NCI-H187 treated with DMSO at 0.1 percent for 48 hours (cell line): Measurements from ENCODE around the gene ZSCAN31.

Source experiments
- DNase-seq: peaks from one replicate; lab custom pipeline; 2025; lab: John Stamatoyannopoulos, UW

Gene ZSCAN31

DNA sequence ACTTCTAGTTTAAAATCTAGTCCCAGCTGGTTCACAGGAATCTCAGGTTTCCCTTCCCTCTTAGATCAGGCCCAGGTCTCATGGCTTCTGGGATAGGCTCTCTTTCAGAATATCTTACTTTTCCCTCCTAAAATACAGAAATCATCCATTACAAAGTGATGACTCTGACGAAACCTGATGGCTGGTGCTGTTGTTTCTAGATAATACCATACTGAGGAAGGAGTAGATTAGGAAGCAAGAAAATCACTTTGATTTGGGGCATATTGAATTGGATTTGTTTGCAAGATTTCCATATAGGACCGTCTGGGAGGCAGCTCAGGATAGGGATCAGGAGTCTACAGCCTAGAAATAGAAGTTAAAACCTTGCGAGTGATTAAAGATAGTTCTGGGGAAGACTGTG, 17.4 kb upstream of the ZSCAN31 start:
- no peak for DNase-seq

DNA sequence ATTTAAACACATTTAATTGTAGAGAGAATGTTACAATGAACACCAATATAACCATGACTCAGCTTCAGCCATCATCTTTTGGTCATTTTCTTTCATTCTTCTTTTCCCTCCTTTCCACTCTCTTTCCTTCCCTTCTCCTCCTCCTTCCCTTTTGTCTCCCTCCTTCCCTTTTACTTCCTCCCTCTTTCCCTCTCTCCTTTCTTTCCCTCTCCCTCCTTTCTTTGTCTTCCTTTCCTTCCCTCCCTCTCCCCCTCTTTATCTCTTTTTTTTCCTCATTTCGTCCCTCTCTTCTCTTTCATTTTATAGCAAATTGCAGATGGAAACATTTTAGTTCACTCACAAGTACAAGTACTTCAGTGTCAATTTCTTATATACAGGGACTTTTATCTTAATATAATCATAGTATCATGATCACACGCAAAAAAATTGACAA, 15.6 kb upstream of the ZSCAN31 start:
- DNase-seq: no peak

DNA sequence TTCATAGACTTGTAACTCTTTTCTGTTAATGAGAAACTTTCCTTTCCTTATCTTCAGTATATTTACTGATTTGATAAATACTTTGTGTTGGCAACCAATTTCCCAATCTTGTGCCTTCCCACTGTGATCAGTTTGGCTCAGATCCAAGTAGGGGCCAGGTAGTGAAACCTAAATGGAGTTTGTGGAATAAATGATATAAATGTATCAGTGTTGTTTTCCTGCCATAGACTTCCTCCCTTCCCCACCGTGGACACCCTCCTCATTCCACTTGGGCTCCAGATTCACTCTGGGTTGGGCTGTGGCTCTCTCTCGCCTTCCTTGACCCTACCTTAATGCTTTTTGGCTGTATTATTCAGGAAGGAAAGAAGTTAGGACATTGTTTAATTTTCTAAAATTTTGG, 15.1 kb upstream of the ZSCAN31 start:
- DNase-seq: no peak

DNA sequence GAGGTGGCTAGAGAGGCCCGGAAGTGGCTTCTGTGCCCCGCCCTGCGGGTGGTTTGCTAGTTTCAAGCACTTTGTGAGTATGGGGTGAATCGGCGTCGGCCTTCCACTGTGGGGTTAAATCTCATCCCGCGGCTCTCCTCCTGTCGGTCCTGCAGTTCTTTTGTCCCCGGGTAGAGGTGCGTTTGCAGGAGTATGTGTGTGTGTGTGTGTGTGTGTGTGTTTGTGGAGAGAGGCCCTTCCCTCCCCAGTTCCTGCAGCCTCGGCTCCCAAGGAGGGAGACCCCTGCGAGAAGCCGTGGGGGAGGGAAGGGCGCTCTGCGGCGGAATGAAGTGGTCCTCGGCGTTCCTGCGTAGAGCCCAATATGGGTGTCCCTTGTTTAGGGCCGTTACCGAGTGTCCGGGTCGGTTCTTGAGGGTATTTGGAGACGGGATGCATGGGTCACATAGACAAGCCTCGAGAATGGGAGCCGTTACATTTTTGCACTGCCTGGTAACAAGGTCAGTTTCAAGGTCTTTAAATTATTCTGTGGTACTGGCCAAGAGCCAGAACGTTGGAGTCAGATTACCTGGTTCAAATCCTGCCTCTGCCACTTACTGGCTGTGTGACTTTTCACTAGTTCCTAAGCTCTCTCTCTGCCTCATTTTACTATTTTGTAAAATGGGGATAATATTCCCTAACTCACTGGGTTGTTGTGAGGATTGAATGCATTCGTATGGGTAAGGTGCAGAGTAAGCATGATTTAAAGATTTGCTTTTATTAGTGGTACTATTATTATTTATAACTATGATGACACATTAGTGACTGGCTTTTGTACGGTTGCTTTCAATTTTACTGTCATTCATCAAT, 14.2 kb upstream of the ZSCAN31 start, which contains the start of gene ZKSCAN3:
ZKSCAN3 (plus strand) TSS at position 56 of the 846 bp plus-strand sequence. CDS start 9,640 bp downstream, outside the sequence.
- no peak for DNase-seq

DNA sequence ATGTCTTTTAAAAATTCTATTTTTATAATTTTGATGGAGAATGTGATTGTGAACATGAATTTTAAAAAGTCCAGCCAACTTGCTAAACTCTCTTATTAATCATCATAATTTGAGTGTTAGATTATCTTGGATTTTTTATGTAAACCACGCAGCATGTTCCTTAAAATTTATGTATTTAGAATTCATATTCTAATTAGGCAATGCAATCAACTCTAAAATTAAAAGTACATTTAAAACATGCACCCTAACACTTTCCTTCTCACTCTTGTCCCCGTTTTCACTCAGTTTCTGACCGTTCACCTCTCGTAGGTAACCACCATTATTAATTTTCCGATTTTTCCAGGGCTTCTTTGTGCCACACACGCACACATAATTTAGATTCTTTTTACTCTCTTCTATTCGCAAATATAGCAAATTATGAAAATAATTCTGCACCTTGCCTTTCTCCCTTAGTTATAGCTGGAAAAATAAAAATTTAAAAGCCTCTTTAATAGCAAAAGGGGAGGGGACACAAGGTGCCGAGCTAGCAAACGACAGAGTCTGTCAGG, 13.5 kb upstream of the ZSCAN31 start:
- peak; percentile 51 for DNase-seq

DNA sequence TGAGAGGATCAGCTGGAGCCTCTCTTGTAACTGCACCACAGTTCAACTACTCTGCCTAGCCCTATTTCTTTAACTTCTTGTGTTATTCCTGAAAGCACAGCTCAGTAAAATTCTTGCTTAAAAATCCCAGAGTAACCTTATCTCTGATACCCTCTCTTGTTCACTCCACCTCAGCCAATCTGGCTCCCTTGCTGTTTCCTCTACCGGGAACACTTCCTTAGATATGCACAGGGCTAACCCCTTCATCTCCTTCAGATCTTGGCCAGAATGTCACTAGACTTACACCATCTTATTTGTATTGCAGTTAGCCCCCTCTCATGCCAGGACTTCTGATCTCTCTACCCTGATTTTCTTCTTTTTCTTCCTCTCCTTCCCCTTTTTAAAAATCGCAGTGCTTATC, 11.2 kb upstream of the ZSCAN31 start:
- no peak for DNase-seq

DNA sequence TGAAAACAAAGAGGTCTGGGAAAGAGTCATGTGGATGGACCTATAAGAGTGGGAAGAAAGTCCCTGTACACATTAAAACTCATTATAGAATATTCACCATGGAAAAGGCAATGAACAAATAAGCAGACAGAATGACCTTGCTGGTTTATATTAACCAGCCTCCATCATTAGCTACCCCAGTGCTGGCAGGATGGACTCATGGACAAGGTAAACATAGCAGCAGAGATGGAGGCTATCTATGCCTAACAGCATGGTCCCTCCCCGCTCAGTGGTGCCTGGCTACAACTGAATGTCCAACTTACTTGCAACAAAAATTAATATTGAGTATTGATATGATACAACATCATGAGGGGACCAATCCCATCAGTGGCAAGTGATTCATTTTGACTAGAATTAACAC, 9.3 kb upstream of the ZSCAN31 start:
- no peak for DNase-seq

DNA sequence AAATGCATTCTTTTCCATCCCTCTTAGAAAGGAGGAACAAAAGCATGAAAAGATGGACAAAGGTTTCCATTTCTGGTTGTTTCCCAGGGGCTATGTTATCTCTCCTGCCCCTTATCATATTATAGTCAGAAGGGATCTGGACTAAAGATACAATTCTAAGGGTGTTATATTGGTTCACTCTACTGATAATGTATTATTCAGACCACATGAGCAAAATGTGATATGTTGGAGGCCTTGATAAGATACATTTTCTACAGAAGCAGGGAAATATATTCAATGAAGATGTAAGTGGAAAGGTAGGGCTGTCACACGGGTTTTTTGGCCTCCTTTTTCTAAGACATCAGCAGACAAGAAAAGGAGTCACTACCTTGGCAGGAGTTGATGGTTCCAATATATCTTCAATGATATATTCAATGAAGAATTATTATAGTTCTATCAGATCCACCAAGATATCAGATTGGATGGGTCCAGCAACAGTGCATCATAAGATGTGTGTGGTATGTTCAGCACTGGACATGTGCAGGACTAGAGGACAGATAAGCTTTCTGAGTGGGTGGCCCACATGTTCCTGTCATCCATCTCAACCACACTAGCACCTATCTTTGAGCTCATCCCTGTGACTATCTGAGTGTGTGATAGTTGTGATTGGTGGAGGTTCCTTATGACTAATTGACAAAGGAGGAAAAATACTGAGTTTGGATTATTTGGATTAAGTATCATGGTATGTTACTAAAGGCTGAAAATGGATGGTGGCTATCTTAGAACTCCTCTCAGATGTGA, 8.1 kb upstream of the ZSCAN31 start:
- no peak for DNase-seq

DNA sequence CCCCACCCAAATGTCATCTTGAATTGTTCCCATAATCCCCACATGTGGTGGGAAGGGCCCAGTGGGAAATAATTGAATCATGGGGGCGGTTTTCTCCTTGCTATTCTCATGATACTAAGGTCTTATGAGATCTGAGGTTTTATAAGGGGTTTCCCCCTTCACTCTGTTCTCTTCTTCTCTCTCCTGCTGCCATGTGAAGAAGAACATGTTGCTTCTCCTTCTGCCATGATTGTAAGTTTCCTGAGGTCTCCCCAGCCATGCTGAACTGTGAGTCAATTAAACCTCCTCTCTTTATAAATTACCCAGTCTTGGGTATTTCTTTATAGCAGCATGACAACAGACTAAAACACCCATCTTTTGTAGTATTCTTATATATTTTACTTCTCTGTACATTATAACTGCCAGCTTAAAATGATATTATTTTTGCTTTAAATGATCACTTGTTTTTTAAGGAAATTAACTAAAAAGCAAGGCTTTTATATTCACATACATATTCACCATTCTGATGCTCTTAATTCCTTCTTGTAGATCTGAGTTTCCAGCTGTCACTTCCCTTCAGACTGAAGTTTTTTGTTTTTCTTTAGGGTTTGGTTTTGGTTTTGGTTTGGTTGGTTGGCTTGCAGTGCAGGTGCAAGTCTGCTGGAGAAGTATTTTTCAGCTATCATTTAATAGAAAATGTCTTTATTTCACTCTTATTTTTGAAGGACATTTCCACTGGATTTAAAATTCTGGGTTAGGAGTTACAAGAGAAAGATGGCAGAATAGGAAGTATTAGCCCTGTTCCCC, 4.6 kb upstream of the ZSCAN31 start:
- DNase-seq: no peak

DNA sequence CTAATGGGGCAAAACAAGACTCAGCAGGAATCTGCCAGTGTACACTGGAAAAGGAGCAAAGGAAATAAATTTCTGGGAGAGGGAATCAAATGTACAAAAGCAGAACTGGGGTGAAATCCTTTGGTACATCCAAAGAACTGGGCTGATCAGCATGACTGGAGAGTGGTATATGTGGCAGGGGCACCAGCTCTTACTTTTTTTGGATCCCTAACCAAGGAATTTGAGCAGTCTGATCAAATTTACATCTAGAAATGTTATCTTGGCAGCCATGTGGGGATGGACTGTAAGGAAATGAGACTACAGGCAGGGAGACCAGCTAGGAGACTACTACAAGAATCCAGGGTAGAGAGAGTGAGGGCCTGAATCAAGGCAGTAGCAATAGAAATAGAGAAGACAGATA, 1.2 kb upstream of the ZSCAN31 start:
- no peak for DNase-seq

DNA sequence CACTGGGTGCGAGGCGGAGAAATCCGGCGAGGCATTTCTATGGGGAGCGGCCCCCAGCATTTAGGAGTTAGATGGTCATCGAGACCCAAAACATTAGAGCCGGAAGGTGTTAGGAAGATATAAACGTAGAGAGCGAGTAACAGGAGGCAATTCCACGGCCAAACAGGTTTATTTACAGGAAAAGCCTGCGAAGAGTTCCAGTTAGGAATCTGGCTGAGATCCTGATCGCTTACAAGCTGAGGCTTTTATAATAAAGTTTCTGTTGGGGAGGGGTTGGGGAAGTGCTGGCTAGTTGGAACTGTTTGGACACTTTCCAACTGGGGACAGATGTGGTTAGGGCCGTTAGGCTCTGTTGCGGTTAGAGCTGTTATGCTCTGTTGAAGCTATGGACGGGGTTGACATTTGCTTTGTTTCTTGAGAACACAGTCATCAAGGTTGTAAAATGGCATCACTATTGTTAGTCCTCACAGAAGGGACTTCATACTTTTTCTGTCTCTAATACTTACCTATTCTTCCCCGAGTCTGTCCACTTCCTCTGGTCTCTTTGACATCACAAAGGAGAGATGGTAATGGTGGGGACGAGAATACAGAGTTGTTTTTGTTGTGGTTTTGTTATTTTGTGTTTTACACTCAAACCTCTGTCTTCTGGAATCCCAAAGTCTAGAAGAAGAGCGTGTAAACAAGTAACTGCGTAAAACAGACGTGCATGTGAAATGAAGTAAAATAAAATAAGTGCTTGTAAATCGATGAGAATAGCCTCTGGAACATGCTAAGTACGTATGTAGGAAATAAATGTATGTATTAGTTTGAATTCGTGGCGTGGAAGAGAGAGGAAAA, 554 bp upstream of the ZSCAN31 start:
- DNase-seq: peak; percentile 47

DNA sequence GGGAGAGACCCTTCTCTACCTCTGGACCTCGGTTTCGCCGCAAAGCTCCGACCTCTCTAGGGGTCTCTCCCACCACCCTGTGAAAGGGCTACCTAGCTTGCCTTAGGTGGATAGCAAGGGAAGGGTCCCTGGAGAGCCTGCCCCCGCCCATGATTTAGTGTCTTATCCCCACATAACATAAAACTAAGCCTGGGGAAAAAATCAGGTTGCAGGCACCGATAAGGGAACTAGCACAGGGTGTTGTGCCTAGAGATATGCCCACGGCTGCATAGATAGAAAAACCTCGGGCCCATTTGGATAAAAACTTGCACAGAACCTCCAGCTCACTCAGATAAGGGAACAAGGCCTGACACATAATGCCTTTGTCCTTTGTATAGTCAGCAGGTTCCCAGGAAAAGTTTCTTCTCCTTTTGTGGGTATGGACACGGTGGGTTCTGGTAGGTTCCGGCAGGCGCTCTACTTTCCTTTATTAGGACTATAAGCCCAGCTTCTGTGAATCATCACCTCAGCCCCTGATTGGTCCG, 846 bp downstream of the ZSCAN31 start:
- no peak for DNase-seq

DNA sequence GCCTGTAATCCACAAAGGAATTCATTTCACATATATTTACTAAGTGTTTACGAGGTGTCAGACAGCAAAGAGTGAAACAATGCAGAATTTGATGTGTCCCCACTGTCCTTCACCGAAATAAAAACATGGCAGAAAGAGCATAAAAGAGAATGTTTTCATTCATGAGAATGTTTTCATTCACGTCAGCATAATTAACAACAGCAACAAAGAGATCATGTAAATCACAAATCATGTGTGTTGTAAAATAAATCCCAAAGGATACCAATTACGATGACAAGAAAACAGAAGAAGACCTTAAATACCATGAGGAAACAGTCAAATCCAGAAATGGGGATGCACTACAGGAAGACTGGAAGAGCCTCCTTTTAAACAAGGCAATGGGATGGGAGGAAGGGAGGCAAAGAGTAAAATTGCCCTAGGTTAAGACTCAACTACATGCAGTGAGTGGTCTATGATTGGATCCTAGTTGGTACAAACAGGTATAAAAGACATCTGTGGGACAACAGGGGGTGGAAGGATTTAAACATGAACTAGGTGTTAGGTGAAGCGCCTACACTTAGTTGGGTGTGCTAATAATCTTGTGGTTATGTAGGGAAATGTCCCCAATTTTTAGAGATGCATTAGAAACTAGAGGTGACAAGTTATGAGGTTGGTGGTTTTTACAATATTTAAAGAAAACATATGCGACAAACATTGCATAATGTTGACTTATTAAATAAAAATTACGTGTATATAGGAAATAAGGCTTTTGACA, 1.5 kb downstream of the ZSCAN31 start:
- DNase-seq: no peak

DNA sequence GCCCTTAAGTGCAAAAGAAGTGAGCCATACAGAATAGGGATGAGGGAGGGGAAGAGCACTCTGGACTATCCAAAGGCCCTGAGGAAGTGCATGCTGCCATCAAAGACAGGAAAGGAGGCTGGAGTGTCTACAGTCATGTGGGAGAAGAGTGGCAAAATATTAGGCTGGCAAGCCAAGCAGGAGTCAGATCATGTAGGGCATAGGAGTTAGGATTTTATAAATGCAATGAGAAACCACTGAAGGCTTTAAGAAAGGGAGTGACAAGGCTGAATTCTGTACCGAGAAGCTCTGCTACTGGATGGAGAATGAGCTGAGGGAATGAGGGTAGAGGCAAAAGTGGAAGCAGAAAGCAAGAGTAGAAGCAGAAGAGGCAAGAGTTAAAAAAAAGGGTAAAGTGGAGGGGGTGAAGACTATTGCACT, 2.3 kb downstream of the ZSCAN31 start:
- DNase-seq: no peak

DNA sequence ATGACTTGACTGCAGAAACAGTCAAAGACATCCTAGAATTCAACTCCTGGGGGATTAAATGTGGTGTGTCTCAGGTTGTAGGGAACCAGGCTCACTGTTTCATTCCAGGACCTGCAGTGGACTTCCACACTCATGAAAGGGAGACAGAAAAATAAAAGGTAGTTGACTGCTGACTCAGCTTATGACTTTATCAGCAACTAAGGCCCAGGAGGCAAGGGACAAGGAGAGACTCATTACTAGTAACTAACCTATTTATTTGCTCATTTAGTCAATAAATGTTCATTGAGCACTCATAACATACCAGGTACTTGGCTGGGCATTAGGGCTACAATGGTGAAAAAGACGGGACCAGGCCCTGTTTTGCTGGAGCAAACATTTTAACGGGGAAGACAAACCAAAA, 2.9 kb downstream of the ZSCAN31 start:
- DNase-seq: no peak

DNA sequence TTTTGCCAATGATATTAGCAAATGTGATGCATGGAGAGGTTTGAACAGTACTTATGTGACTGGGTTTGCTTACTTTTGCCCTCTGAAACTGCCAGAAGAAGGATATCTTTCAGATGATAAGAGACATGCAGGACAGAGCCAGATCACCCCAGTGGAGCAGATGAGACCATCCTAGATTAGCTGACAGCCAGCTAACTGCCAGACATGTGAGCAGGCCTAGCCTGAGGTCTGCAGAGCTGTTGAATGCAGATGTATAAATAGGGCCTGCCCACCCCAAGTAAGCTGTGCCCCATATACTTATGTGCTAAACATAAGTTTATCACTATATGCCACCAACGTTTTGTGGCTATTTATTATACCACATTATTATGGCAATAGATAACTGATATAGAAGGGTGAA, 5.9 kb downstream of the ZSCAN31 start:
- DNase-seq: no peak

DNA sequence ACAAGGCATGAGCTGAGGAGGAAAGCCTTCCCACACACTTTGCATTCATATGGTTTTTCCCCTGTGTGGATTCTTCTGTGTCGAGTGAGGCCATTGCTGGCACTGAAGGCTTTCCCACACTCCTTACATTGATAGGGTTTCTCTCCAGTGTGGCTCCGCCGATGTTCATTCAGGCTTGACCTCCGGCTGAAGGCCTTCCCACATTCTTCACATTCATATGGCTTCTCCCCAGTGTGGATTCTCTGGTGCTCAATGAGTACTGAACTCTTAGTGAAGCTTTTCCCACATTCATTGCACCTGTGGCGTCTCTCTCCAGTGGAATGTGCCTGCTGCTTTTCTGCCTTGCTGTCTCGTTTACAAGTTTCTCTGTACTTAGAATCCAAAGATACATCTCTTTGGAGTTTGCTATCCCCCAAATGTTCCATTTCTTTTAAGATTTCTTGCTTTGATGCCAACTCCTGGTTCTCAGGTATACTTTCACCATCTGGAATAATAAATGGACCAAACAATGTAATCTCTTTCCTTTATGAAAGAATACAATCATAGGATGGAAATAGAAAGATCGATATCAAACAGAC, 9.5 kb downstream of the ZSCAN31 start:
- DNase-seq: no peak

DNA sequence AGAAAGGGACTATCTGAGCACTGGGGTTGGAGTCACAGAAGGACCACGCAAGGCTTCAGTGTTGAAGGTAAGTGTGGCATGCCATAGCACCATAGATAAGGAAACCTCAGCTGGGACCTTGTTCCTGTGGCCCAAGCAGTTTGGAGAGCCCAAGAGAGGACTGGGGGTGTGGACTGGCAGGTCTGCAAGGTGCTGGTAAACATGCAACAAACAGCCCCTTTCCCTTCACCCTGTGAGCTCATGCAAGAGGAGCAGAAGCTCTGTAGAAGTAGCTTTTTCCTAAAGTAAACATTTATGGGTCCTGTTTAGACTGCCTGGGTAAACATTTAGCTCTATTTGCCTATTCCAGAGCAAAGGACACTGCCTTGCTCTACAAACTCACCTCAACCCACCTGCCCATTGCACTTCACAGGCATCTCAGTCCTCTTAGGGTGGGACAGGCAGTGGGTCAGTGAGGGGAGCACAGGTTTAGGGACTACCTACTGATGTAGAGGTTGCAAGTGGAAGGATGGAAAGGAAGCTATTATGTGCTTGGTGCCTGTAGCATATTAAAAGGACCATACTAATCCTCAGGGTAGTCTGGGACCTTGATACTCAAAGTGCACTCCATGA, 12.0 kb downstream of the ZSCAN31 start:
- no peak for DNase-seq

DNA sequence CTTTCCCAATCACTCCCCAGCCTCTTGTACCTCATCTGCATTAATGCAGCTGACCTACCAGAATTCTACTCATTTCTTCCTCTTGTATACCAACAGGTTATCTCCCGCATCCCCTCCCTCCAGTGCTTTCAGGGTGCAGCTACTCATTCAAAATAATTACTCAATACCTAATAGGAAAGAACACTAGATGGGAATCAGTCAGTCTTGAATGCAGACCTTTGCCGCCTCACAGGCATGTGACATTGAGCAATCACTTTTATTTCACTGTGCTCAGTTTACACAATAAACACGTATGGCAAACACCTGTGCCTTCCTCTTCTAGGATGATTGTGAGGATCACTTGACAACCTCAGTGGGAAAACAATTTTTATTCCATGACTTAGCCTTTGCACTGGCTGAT, 13.3 kb downstream of the ZSCAN31 start:
- no peak for DNase-seq
